Ecto neural progenitor cell (in vitro differentiated cells): ENCODE data around the gene ATG101.
A peak's percentile ranks its signal among the peaks of the same experiment; 100 is the strongest.
"Not testable (repeated sequence)": the region's sequence is repeated elsewhere in the genome, so short reads cannot be mapped to it uniquely, and the experiment has no call there.

Experiments
- DNase-seq: peaks from one replicate; pipeline ENCODE4 v3.0.0-alpha.2; 2018; ENCODE audit warnings: low spot score

ATG101 gene

GRCh38 chr12:52104431-52105089, 34.8 kb downstream of the ATG101 start:
- not testable (repeated sequence) for DNase-seq

GRCh38 chr12:52116222-52117125, 46.7 kb downstream of the ATG101 start:
- not testable (repeated sequence) for DNase-seq

- DNase-seq: not testable (repeated sequence)
These were observed 48.2 kb downstream of the ATG101 start for GRCh38 chr12:52117806-52118475.

- peak; percentile 88 for DNase-seq
These were observed 49.8 kb downstream of the ATG101 start for GRCh38 chr12:52119398-52120254.

- DNase-seq: no peak
These were observed 51.4 kb downstream of the ATG101 start for GRCh38 chr12:52120951-52121823.

- DNase-seq: peak; percentile 90
These were observed 52.2 kb downstream of the ATG101 start for GRCh38 chr12:52121824-52122539.

GRCh38 chr12:52122540-52122871, 52.7 kb downstream of the ATG101 start:
- DNase-seq: no peak

- DNase-seq: no peak
These were observed 53.1 kb downstream of the ATG101 start for GRCh38 chr12:52122904-52123303.

- peak; percentile 56 for DNase-seq
These were observed 53.9 kb downstream of the ATG101 start for GRCh38 chr12:52123487-52124186.

- peak; percentile 65 for DNase-seq
These were observed 55.7 kb downstream of the ATG101 start for GRCh38 chr12:52125476-52125900.

GRCh38 chr12:52126050-52126604, 56.3 kb downstream of the ATG101 start:
- DNase-seq: no peak
